ENCODE data around the gene SLC35F3.
"Not testable (repeated sequence)": the region's sequence is repeated elsewhere in the genome, so short reads cannot be mapped to it uniquely, and the experiment has no call there.

The SLC35F3 gene

GRCh38 chr1:233885196-233885920 lies 19.1 kb upstream of the SLC35F3 start:
- no peak for ATAC-seq (replicated peaks)
- H3K27ac Mint-ChIP-seq = no peak overlapping the region
- H3K36me3 Mint-ChIP-seq (ENCODE audit: insufficient read depth) = no peaks in the 10 kb centered on the region
- H3K9me3 Mint-ChIP-seq = peaks cover 0 to 5% of the 10 kb centered on the region in 2 donors
- H3K4me3 Mint-ChIP-seq = no peak overlapping the region
- no peak for DNase-seq
- peaks cover 25 to 39% of the 10 kb centered on the region in 2 donors for H3K27me3 Mint-ChIP-seq
- H3K4me1 Mint-ChIP-seq (ENCODE audit: low read depth in 2 of 2) = no peaks in the 10 kb centered on the region

GRCh38 chr1:233891151-233891550 lies 13.3 kb upstream of the SLC35F3 start:
- not testable (repeated sequence) for H3K27ac Mint-ChIP-seq; H3K9me3 Mint-ChIP-seq; ATAC-seq (replicated peaks); H3K4me3 Mint-ChIP-seq; H3K36me3 Mint-ChIP-seq (ENCODE audit: insufficient read depth); H3K4me1 Mint-ChIP-seq (ENCODE audit: low read depth in 2 of 2); DNase-seq
- peaks cover 17 to 24% of the 10 kb centered on the region in 2 donors for H3K27me3 Mint-ChIP-seq

DNA sequence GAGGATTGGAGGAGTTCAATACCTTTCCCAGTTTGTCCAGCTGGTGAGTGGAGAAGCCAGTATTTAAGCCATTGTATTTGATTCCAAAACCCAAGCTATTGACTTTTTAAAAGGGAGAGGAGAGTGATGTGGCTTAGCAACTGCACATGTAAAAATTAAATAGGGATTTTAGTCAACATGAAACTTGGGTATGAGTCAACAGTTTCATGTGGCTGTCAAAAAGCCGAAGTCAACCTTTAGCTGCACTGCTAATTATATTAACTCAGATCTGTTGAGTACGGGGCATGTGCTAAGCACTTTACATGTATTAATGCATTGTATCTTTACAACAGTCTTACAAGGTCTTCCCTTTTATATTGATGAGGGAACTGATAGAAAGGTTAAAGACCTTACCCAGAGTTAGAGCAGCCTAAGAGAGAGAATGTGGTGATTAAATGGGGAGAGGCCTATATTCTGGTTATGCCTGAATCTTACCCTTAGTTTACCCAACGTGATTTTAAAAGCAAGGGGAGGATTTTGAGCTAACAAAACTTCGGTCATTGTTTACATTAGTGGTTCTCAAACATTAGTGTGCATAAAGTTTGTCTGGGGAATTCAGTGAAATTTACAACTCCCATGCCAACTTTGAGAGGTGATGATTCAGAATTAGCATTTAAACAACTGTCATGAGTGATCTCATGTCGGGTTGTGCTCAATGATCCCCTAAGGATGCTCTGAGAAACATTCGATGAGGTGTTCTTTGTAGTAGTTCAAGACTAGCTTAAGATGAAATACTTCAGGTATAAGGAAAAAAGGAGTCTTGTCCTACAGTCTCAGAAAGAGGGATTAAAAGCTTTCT lies 6.9 kb upstream of the SLC35F3 start:
- H3K27ac Mint-ChIP-seq = no peak overlapping the region
- ATAC-seq (replicated peaks) = no peak
- DNase-seq = no peak
- H3K36me3 Mint-ChIP-seq (ENCODE audit: insufficient read depth) = no peaks in the 10 kb centered on the region
- H3K9me3 Mint-ChIP-seq = peaks cover 0 to 4% of the 10 kb centered on the region in 2 donors
- peaks cover 28 to 32% of the 10 kb centered on the region in 2 donors for H3K27me3 Mint-ChIP-seq
- H3K4me1 Mint-ChIP-seq (ENCODE audit: low read depth in 2 of 2) = no peaks in the 10 kb centered on the region
- no peak overlapping the region for H3K4me3 Mint-ChIP-seq

GRCh38 chr1:233901495-233901894 lies 3.0 kb upstream of the SLC35F3 start:
- Mint-ChIP-seq H3K4me3 (no peak overlapping the region), H3K4me1 (ENCODE audit: low read depth in 2 of 2) (peaks cover 2 to 7% of the 10 kb centered on the region in 2 donors), H3K27ac (no peak overlapping the region), H3K36me3 (ENCODE audit: insufficient read depth) (no peaks in the 10 kb centered on the region), H3K27me3 (peaks cover 41 to 55% of the 10 kb centered on the region in 2 donors), H3K9me3 (peaks cover 0 to 5% of the 10 kb centered on the region in 2 donors)
- no peak for ATAC-seq (replicated peaks)
- DNase-seq = no peak

DNA sequence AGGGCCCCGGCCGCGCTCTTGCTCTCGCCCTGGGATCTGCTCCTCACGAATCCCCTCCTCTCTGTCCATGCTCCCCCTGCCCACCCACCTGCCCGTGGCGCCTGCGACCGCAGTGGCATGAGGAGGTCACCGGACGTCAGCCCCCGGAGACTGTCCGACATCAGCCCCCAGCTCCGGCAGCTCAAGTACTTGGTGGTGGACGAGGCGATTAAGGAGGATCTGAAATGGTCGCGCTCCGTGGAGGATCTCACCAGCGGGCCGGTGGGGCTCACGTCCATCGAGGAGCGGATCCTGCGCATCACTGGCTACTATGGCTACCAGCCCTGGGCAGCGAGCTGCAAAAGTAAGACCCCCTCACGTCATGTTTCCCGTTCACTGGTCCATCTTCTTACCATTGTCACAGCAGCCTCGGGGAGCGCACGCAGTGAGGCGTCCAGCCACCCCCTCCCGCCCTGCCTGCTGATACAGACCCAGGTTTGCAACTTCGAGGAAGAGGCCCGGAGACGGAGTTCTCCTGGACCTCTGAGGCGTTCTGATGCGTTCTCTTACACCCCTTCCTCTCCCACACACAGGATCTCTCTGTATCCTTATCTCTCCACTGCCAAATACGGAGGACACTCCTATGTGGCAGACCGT lies 1.1 kb downstream of the SLC35F3 start:
- no peak for ATAC-seq (replicated peaks)
- H3K27me3 Mint-ChIP-seq = peaks cover 50 to 67% of the 10 kb centered on the region in 2 donors
- no peak for DNase-seq
- H3K4me1 Mint-ChIP-seq (ENCODE audit: low read depth in 2 of 2) = peaks cover 2 to 7% of the 10 kb centered on the region in 2 donors
- H3K36me3 Mint-ChIP-seq (ENCODE audit: insufficient read depth) = no peaks in the 10 kb centered on the region
- no peak overlapping the region for H3K27ac Mint-ChIP-seq
- no peak overlapping the region for H3K4me3 Mint-ChIP-seq
- H3K9me3 Mint-ChIP-seq = peaks cover 0 to 8% of the 10 kb centered on the region in 2 donors

DNA sequence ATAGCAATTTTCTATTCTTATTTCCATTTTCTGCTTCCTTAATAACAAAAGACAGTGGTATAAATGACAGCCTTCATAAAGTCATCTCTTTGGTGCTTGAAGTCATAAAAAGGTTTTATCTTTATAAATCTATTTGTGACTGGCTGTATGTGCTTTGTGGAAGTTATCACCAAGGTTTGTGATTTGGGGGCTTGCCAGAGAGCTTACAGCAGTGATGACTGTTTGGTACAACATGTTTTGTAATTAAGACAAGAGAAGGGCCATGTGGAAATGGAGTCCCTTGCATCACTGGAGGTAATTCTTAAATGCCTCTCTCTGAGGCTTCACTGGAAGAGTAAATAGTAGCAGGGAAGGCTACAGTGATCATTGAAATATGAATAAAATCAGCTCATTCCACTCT lies 2.7 kb downstream of the SLC35F3 start:
- Mint-ChIP-seq H3K9me3 (peaks cover 0 to 8% of the 10 kb centered on the region in 2 donors), H3K4me1 (ENCODE audit: low read depth in 2 of 2) (peaks cover 2 to 7% of the 10 kb centered on the region in 2 donors), H3K4me3 (no peak overlapping the region), H3K27ac (no peak overlapping the region), H3K36me3 (ENCODE audit: insufficient read depth) (no peaks in the 10 kb centered on the region), H3K27me3 (peaks cover 45 to 66% of the 10 kb centered on the region in 2 donors)
- ATAC-seq (replicated peaks) = no peak
- DNase-seq = no peak

- no peak overlapping the region for H3K27ac Mint-ChIP-seq
Observed at GRCh38 chr1:233908092-233908491, 3.6 kb downstream of the SLC35F3 start.

DNA sequence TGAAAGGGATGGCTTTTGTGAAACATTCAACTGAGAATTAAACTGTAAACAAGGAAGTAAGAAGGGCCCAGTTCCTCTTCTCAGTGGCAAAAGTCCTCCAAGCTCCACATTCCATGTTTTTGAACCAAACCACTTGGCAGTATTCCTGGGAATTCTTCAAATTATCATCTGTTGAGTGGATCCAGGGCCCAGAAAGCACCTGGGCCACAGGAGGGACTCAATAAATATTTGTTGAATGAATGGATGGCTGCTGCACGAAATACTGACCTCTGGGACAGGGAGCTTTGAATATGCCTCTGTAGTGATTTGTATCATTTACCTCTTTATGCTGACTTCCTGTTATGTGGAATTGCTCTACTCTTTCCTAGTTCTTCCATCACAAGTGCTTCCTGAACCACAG lies 4.7 kb downstream of the SLC35F3 start:
- no peak overlapping the region for H3K4me3 Mint-ChIP-seq
- no peak for DNase-seq

More at GRCh38 chr1:233908092-233908491, 3.6 kb downstream of the SLC35F3 start:
- ATAC-seq (replicated peaks) (no peak), DNase-seq (no peak)
- Mint-ChIP-seq H3K36me3 (ENCODE audit: insufficient read depth) (no peaks in the 10 kb centered on the region), H3K27me3 (peaks cover 45 to 74% of the 10 kb centered on the region in 2 donors), H3K4me1 (ENCODE audit: low read depth in 2 of 2) (peaks cover 2 to 7% of the 10 kb centered on the region in 2 donors), H3K9me3 (peaks cover 0 to 8% of the 10 kb centered on the region in 2 donors), H3K4me3 (no peak overlapping the region)

GRCh38 chr1:233912447-233912846 lies 8.0 kb downstream of the SLC35F3 start:
- Mint-ChIP-seq H3K27me3 (peaks cover 18 to 41% of the 10 kb centered on the region in 2 donors), H3K36me3 (ENCODE audit: insufficient read depth) (no peaks in the 10 kb centered on the region), H3K9me3 (peaks cover 0 to 5% of the 10 kb centered on the region in 2 donors), H3K4me1 (ENCODE audit: low read depth in 2 of 2) (no peaks in the 10 kb centered on the region), H3K4me3 (no peak overlapping the region), H3K27ac (no peak overlapping the region)
- ATAC-seq (replicated peaks) (no peak), DNase-seq (no peak)

More for the DNA sequence above, 4.7 kb downstream of the SLC35F3 start:
- Mint-ChIP-seq H3K4me1 (ENCODE audit: low read depth in 2 of 2) (peaks cover 1 to 5% of the 10 kb centered on the region in 2 donors), H3K9me3 (peaks cover 0 to 6% of the 10 kb centered on the region in 2 donors), H3K36me3 (ENCODE audit: insufficient read depth) (no peaks in the 10 kb centered on the region), H3K27me3 (peaks cover 39 to 66% of the 10 kb centered on the region in 2 donors), H3K27ac (no peak overlapping the region)
- no peak for ATAC-seq (replicated peaks)

- H3K36me3 Mint-ChIP-seq (ENCODE audit: insufficient read depth) = no peaks in the 10 kb centered on the region
- no peak for ATAC-seq (replicated peaks)
- no peaks in the 10 kb centered on the region for H3K4me1 Mint-ChIP-seq (ENCODE audit: low read depth in 2 of 2)
- peaks cover 0 to 5% of the 10 kb centered on the region in 2 donors for H3K9me3 Mint-ChIP-seq
- H3K27me3 Mint-ChIP-seq = peaks cover 13 to 36% of the 10 kb centered on the region in 2 donors
- no peak for DNase-seq
- no peak overlapping the region for H3K27ac Mint-ChIP-seq
- H3K4me3 Mint-ChIP-seq = no peak overlapping the region
Observed at GRCh38 chr1:233912909-233913308, 8.4 kb downstream of the SLC35F3 start.

DNA sequence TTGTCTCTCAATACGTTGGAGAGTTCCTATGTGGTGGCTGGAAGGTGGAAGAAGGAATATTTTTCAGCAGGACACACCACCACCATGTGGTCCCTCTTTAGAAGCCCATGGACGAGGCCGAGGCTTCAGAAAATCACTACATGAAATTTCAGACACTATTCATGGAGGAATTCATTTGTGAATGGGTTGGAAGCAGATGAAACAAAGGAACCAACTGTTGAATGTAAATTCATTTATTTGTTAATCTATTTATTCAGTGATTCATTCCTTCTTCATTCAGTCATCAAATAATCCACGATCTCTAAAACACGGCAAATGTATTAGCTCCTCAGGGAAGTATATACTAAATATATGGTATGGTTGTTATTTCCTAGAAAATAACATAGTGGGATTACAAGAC lies 12.2 kb downstream of the SLC35F3 start:
- Mint-ChIP-seq H3K27ac (no peak overlapping the region), H3K4me3 (no peak overlapping the region), H3K9me3 (peaks cover 1 to 8% of the 10 kb centered on the region in 2 donors), H3K27me3 (peaks cover 14 to 24% of the 10 kb centered on the region in 2 donors), H3K4me1 (ENCODE audit: low read depth in 2 of 2) (no peaks in the 10 kb centered on the region), H3K36me3 (ENCODE audit: insufficient read depth) (peaks cover 2% of the 10 kb centered on the region)
- DNase-seq = no peak
- no peak for ATAC-seq (replicated peaks)

DNA sequence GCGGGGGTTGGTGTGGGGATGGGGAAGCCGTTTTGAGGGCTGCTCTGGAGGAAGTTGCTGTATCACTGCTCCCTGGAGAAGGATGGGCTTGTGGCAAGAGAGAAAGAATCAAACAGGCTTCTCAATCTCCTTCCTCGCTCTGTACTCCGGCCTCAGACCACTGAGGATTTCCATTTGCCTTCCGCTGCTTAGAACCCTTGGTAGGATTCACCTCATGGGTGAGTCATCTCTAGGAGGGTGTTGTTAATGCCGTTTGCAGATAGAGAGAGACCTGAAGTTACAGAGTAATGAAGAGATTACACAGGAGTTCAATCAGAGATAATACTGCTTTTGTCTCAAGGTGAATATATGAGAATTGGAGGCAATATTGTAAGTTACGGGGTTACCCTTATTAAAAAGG lies 15.3 kb downstream of the SLC35F3 start:
- no peaks in the 10 kb centered on the region for H3K4me1 Mint-ChIP-seq (ENCODE audit: low read depth in 2 of 2)
- peaks cover 13 to 18% of the 10 kb centered on the region in 2 donors for H3K27me3 Mint-ChIP-seq
- no peak overlapping the region for H3K4me3 Mint-ChIP-seq
- ATAC-seq (replicated peaks) (no peak), DNase-seq (no peak)
- H3K27ac Mint-ChIP-seq = no peak overlapping the region
- peaks cover 2% of the 10 kb centered on the region for H3K36me3 Mint-ChIP-seq (ENCODE audit: insufficient read depth)
- peaks cover 0 to 8% of the 10 kb centered on the region in 2 donors for H3K9me3 Mint-ChIP-seq

- ATAC-seq (replicated peaks) = no peak
- H3K36me3 Mint-ChIP-seq (ENCODE audit: insufficient read depth) = no peaks in the 10 kb centered on the region
Observed at GRCh38 chr1:233928123-233928522, 23.6 kb downstream of the SLC35F3 start.

More at GRCh38 chr1:233928123-233928522, 23.6 kb downstream of the SLC35F3 start:
- Mint-ChIP-seq H3K4me3 (no peak overlapping the region), H3K27me3 (peaks cover 15 to 39% of the 10 kb centered on the region in 2 donors), H3K27ac (no peak overlapping the region), H3K4me1 (ENCODE audit: low read depth in 2 of 2) (no peaks in the 10 kb centered on the region), H3K9me3 (no peaks in the 10 kb centered on the region)
- no peak for DNase-seq

Measured in effector memory CD8-positive, alpha-beta T cell (primary cell).